AG09309 (cell line): ENCODE measurements around the gene GRK2.
A peak's percentile ranks its signal among the peaks of the same experiment; 100 is the strongest.
"Not testable (repeated sequence)": the region's sequence is repeated elsewhere in the genome, so short reads cannot be mapped to it uniquely, and the experiment has no call there.

Experiments
- DNase-seq: peaks from one replicate; pipeline ENCODE4 v3.0.0-alpha.2; 2010; ENCODE audit warnings: low read depth
- H3K4me3 ChIP-seq: 2 replicates; pipeline ENCODE4 v1.5.1; 2011; ENCODE audit warnings: mild to moderate bottlenecking, low read depth, low read length, moderate library complexity; ENCODE audit not compliant: control insufficient read depth
- CTCF ChIP-seq: IDR thresholded peaks from 2 replicates; pipeline ENCODE4 v1.5.1; 2011; ENCODE audit warnings: mild to moderate bottlenecking, low read depth, low read length, inconsistent platforms; ENCODE audit not compliant: insufficient read depth, control insufficient read depth; ENCODE audit errors: missing control alignments

Gene GRK2

DNA sequence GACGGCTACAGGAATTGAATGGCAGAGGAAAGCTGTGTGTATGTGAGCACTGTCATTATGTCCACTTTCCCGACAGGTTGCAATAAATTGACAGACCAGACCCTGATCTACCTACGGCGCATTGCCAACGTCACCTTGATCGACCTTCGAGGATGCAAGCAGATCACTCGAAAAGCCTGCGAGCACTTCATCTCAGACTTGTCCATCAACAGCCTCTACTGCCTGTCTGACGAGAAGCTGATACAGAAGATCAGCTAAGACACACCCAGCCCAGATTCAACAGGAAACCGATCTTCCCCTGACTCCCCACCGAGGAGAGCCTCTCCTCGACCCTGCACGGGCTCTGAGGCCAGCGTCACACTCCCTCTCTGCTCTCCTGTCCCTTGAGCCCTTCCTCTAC is 11.5 kb upstream of the GRK2 start:
- H3K4me3 ChIP-seq: no peak overlapping the region
- DNase-seq: no peak
- TF ChIP-seq CTCF: no peak

GRCh38 chr11:67255353-67255752 is 10.9 kb upstream of the GRK2 start:
- TF ChIP-seq CTCF: no peak
- no peak overlapping the region for H3K4me3 ChIP-seq
- DNase-seq: no peak

DNA sequence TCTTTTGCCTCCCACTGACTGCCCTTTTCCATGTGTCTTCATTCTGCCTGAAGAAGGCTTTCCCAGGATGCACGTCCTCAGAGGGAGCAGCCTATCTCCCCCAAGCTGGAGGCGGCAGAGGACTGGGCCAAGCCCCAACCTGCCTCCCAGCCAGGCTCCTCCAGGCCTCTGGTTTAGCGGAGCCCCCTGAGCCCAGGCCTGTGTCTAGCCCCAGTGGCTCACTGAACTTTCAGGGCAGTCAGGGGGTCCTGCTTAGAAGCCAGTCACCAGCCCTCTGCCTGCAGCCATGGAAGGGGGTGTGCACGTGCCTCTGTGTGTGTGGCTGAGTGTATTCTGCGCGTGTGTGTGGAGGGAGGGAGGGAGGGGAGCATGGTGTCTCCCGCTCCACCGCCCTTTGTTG is 10.4 kb upstream of the GRK2 start:
- TF ChIP-seq CTCF: no peak
- no peak overlapping the region for H3K4me3 ChIP-seq
- DNase-seq: no peak

DNA sequence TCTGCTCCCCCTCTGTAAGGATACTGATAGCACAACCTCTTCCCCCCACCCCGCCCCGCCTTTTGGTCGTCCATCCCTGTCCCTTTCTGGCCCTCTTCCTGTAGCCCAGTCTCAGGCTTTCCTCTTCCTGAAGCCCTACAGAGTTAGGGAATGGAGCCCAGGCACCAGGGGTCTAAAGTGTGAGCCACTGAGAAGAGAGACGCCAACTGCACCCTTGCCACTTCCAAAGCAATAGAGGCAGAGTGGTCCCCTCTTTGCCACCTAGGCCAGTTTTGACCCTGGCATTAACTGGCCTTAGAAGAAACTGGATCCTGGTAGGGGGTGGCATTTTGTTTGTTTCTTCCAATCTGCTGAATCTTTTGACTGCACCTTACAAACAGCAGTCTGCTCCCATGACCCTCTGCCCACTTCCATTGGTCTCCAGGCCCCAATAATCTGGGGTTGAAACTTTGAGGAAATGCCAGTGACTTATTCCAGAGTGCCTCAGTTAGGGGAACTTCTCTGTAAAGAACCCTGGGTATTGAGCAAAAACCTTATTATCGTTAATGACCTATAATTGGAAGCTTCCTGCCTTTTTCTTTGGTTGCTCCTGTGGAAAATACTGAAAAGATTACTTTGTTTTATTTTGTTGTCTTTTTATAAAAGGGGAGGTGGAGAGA is 9.7 kb upstream of the GRK2 start:
- TF ChIP-seq CTCF: no peak
- no peak for DNase-seq
- no peak overlapping the region for H3K4me3 ChIP-seq

DNA sequence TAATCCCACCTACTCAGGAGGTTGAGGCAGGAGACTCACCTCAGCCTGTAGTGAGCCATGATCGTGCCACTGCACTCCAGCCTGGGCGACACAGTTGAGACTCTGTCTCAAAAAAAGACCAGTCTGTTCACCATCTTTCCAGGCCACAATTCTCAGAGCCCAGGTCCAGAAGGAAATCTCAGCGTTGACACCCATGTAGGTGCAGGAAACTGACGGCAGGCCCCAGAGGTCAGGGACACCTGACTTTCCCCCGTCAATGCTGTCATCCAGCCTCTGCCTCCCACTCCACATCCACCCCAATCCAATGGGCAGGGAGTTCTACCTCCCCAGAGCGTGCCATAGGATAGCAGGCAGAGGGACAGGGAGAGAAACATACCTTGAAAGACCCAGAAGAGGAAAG is 5.9 kb upstream of the GRK2 start:
- no peak for DNase-seq
- no peak for TF ChIP-seq CTCF
- no peak overlapping the region for H3K4me3 ChIP-seq

DNA sequence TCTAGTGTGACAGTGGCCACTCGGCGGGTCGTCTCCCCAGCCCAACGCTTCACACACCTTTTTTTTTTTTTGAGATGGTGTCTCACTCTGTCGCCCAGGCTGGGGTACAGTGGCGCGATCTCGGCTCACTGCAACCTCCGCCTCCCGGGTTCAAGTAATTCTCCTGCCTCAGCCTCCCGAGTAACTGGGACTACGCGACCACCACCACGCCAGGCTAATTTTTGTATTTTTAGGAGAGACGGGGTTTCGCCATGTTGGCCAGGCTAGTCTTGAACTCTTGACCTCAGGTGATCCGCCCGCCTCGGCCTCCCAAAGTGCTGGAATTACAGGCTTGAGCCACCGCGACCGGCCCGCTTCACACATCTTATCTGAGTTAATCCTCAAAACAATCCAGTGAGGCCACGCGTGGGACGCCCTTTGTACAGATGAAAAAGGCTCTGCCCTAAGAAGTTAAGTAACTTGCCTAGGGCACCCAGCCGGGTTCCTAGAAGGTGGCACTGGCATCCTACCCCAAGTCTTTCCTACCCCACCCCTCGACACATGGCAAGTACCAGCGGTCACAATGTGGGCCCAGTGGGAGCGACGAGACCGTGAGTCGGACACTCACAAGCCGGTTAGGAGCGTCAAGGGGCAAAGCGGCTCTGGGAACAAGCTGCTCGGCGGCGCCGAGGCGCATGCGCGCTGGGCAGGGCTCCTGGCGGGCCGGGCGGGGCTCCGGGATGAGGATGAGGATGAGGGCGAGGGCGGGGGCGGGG is 5.2 kb upstream of the GRK2 start:
- H3K4me3 ChIP-seq: peak overlapping the region; percentile 40
- DNase-seq: not testable (repeated sequence)

GRCh38 chr11:67261640-67261945 is 4.7 kb upstream of the GRK2 start:
- DNase-seq: no peak
- TF ChIP-seq CTCF: peak; percentile 15
- peak overlapping the region; percentile 9 for H3K4me3 ChIP-seq
